GM21619 (cell line): Measurements from ENCODE around the gene CDC45.

ENCODE experiments used
- ATAC-seq: cut with Tn5 transposase; IDR thresholded peaks from one replicate; pipeline ENCODE4 v1.9.1; 2021; ENCODE audit not compliant: unreplicated experiment

CDC45 gene

GRCh38 chr22:19514831-19515565, 35.3 kb downstream of the CDC45 start:
- ATAC-seq, result no peak

GRCh38 chr22:19515654-19516377, 36.1 kb downstream of the CDC45 start:
- ATAC-seq, result no peak

GRCh38 chr22:19516378-19517170, 36.9 kb downstream of the CDC45 start:
- ATAC-seq, result no peak

- ATAC-seq, result no peak
Measured at GRCh38 chr22:19517171-19517500, 37.4 kb downstream of the CDC45 start.

- no peak for ATAC-seq
Measured at GRCh38 chr22:19517919-19518611, 38.3 kb downstream of the CDC45 start.

GRCh38 chr22:19518635-19519034, 38.9 kb downstream of the CDC45 start:
- ATAC-seq, result no peak

- no peak for ATAC-seq
Measured at GRCh38 chr22:19519041-19519926, 39.6 kb downstream of the CDC45 start.

- ATAC-seq, result no peak
Measured at GRCh38 chr22:19520007-19520406, 40.3 kb downstream of the CDC45 start.

- ATAC-seq, result no peak
Measured at GRCh38 chr22:19520566-19521305, 41.0 kb downstream of the CDC45 start.

- ATAC-seq, result no peak
Measured at GRCh38 chr22:19522190-19522880, 42.6 kb downstream of the CDC45 start.

GRCh38 chr22:19522881-19523239, 43.1 kb downstream of the CDC45 start:
- no peak for ATAC-seq

- ATAC-seq, result no peak
Measured at GRCh38 chr22:19523240-19524169, 43.8 kb downstream of the CDC45 start.

GRCh38 chr22:19524170-19525115, 44.7 kb downstream of the CDC45 start, which contains the start of gene CLDN5:
CLDN5 (minus strand) TSS chr22:19524410; CDS start chr22:19524255, 155 bp downstream.
- no peak for ATAC-seq

GRCh38 chr22:19525116-19525660, 45.5 kb downstream of the CDC45 start:
- ATAC-seq, result no peak

- no peak for ATAC-seq
Measured at GRCh38 chr22:19525666-19526065, 45.9 kb downstream of the CDC45 start.

GRCh38 chr22:19526076-19526701, 46.5 kb downstream of the CDC45 start:
- no peak for ATAC-seq
